ENCODE data around the gene ZNF205. TPM values are rescaled to one million over a fixed set of nuclear protein-coding genes. Genes with fewer than 3 reads are reported as not detected.

Gene ZNF205
- total and polyA plus RNA-seq, 2 of the 13 experiments (the other 11 are each of a cell fraction or from before 2014, with no cell fraction given) = 5.8 to 10.2 TPM

- TF ChIP-seq ZFP37 (CRISPR knock-in tag; IDR thresholded peaks at IDR 0.05; ENCODE audit: borderline replicate concordance) = peak; percentile 73; the same call in 1 of the 2 replicates
- TF ChIP-seq ZNF629 (CRISPR knock-in tag; conservative IDR thresholded peaks at IDR 0.05) = no peak; the same call in 1 of the 2 replicates
- TF ChIP-seq MTERF4 (CRISPR knock-in tag; IDR thresholded peaks at IDR 0.05) = no peak
- TF ChIP-seq GZF1 (CRISPR knock-in tag; IDR thresholded peaks at IDR 0.05) = 0 out of 2 replicates have a peak, but pooled peaks have one; percentile 44
- no peak for TF ChIP-seq ZNF557 (CRISPR knock-in tag; IDR thresholded peaks at IDR 0.05)
- 0 out of 2 replicates have a peak, but pooled peaks have one; percentile 60 for TF ChIP-seq ETV6 (CRISPR knock-in tag; conservative IDR thresholded peaks at IDR 0.05)
- peak; percentile 41 for TF ChIP-seq AGO2 (optimal IDR thresholded peaks at IDR 0.05; ENCODE audit: low read depth, low read length)
- TF ChIP-seq YY1 (IDR thresholded peaks at IDR 0.05; ENCODE audit: insufficient read depth, insufficient replicate concordance, low read depth, low read length) = peak; percentile 82
- TF ChIP-seq DR1 (CRISPR knock-in tag; IDR thresholded peaks at IDR 0.05) = no peak; the same call in 1 of the 2 replicates
- 0 out of 2 replicates have a peak, but pooled peaks have one; percentile 58 for TF ChIP-seq ZNF766 (CRISPR knock-in tag; IDR thresholded peaks at IDR 0.05; ENCODE audit: borderline replicate concordance)
- no peak for TF ChIP-seq ZNF276 (CRISPR knock-in tag; IDR thresholded peaks at IDR 0.05; ENCODE audit: low read depth)
- TF ChIP-seq BCL6 (CRISPR knock-in tag; IDR thresholded peaks at IDR 0.05) = peak; percentile 83
- TF ChIP-seq ZBTB10 (CRISPR knock-in tag; IDR thresholded peaks at IDR 0.05; ENCODE audit: borderline replicate concordance) = no peak; the same call in 1 of the 2 replicates
- no peak; the same call in 1 of the 2 replicates for TF ChIP-seq ZNF563 (CRISPR knock-in tag; IDR thresholded peaks at IDR 0.05)
- TF ChIP-seq HOXA3 (CRISPR knock-in tag; IDR thresholded peaks at IDR 0.05) = peak; percentile 65
- TF ChIP-seq CTCF (CRISPR knock-in tag; IDR thresholded peaks at IDR 0.05) = peak; percentile 80
- peak; percentile 36; the same call in 1 of the 2 replicates for TF ChIP-seq BRD4 (CRISPR knock-in tag; IDR thresholded peaks at IDR 0.05)
- no peak for TF ChIP-seq TOE1 (CRISPR knock-in tag; IDR thresholded peaks at IDR 0.05)
- no peak for TF ChIP-seq ZKSCAN1 (IDR thresholded peaks at IDR 0.05; ENCODE audit: low read length)
- TF ChIP-seq MEF2D (CRISPR knock-in tag; IDR thresholded peaks at IDR 0.05) = 0 out of 2 replicates have a peak, but pooled peaks have one; percentile 40
Observed at GRCh38 chr16:3149630-3150345, 37.4 kb downstream of the ZNF205 start (continued).

Measured in HepG2 (cell line).